GM18867 (cell line): ENCODE data around the gene CEACAM1.
"Not testable (repeated sequence)": the region's sequence is repeated elsewhere in the genome, so short reads cannot be mapped to it uniquely, and the experiment has no call there.

Experiments used
- ATAC-seq: cut with Tn5 transposase; IDR thresholded peaks from one replicate; pipeline ENCODE4 v1.9.1; 2021; ENCODE audit warnings: mild to moderate bottlenecking, moderate library complexity; ENCODE audit not compliant: unreplicated experiment

Gene CEACAM1

DNA sequence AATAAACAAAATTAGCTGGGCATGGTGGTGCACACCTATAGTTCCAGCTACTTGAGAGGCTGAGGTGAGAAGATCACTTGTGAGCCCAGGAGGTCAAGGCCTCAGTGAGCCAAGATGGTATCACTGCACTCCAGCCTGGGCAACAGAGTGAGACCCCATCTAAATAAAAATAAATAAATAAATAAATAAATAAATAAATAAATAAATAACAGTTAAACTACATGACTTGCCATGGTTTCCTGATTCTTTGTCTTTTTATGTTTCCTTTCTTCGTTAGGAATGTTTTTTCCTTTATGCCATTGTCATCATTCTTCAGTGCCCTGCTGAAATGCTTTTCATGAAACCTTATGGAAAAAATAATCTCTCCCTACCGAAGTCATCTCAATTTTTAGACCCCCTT lies 50.3 kb downstream of the CEACAM1 start:
- no peak for ATAC-seq

DNA sequence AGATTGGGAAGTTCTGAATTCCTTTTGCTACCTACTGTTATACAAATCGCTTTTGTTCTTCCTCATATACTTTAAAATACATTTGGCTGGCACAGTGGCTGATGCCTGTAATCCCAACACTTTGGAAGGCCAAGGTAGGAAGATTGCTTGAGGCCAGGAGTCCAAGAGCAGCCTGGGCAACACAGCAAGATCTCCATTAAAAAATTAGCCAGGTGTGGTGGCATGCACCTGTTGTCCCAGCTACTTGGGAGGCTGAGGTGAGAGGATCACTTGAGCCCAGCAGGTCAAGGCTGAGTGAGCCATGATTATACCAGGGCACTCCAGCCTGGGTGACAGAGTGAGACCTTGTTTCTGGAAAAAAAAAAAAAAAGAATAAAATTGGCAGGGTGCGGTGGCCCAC lies 51.2 kb downstream of the CEACAM1 start:
- ATAC-seq: no peak

DNA sequence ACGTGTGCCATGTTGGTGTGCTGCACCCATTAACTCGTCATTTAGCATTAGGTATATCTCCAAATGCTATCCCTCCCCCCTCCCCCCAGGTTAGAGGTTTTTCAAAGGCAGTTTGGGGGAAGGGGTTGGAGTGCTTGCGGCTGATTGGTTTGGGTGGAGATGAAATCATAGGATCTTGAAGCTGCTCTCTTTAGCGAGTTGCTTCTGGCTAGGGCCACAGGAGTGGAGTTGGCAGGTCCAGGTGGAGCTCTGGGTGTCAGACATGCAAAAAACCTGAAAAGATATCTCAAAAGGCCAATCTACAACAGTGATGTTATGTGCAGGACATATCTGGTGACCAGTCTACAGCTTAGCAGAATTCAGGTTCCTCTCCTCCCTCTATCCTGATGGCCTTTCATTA lies 52.9 kb downstream of the CEACAM1 start:
- ATAC-seq: no peak

DNA sequence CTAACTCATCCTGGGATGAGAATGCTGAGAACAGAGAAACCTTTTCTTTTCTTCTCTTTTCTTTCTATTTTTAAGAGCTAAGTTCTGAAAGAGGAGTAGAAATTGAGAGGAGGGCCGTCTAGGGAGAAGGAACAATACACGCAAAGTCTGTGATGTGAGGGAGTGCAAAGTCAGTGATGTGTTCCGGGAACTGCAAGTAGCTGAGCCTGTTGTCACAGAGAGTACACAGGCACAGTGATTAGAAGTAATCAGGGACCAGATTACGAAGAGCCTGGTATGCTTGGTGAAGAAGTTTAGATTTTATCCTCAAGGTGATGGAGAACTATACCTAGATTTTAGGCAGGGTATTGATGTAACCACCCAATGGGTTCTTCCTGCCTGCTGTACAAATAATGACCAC lies 53.5 kb downstream of the CEACAM1 start:
- no peak for ATAC-seq

DNA sequence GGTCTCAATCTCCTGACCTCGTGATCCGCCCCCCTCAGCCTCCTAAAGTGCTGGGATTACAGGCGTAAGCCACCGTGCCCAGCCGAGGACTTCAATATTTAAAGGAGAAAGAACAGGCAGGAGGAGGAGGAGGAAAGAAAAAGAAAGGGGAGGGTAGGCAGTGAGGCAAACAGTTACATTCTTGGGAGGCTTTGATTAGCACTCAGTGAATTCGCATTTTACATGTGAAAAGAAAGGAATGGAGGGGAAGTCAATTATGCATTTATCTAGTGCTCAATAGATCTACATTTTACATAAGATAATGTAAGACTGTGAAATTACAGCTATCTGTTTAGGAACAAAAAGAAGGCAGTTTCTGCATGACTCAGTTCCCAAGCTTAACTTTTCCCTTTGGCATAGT lies 54.6 kb downstream of the CEACAM1 start:
- no peak for ATAC-seq

DNA sequence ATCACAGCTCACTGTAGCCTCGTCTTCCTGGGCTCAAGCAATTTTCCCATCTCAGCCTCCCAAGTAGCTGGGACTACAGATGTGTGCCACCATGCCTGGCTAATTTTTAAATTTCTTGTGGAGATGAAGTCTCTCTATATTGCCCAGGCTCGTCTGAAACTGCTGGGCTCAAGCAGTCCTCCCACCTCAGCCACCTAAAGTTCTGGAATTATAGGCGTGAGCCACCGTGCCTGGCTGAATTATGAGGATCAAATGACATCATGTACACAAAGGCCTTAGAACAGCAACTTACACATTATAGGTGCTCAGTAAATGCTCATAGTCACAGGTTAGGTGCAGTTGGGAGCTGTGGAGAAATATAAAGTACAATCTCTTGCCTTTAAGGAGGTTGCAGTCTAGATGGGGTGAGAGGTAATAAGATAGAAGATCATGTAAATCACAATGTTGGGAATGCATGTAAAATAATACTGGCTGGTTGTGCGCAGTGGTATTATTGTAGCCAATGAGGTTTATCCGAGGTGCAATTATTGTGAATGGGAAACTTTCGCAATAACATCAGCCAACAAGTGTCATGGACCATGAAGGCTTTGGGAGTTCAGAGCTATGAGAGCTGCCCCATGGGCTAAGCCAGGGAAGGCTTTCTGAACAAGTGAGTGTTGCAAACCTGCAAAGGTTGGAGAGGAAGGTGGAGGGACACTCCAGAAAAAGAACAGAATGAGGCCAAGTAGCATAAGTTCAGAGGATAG lies 55.7 kb downstream of the CEACAM1 start:
- ATAC-seq: no peak

DNA sequence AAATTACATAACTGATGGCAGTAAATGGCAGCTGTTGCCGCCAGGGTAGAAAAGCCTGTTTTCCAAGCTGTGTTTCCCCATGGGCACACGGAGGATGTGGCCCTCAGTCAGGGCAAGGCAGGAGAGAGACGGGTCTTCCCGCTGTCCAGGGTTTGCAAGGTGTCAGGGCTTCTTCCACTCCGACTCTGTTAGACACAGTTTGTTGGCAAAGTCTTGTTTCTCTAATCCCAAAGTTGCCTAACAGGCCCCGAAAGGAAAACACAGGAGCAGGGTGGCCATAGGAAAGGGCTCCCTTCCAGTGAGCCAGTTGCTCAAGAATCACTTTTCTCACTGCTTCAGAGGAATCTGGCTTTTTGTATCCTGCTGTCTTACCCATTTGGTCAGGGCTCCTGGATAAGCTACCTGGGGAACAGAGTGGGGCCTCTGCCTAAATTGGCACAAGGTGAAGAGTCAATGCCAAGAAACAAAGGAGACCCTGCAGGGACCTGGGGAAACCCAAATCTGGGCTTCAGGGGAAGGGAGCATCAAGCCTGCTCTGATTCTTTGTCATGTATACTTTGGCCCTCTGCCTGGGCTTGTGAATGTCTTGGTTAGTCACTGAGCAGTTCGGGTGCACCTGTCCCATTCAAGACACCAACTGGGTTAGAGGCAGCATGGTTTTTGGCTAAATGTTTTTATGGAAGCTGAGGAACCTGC lies 56.6 kb downstream of the CEACAM1 start:
- ATAC-seq: no peak

DNA sequence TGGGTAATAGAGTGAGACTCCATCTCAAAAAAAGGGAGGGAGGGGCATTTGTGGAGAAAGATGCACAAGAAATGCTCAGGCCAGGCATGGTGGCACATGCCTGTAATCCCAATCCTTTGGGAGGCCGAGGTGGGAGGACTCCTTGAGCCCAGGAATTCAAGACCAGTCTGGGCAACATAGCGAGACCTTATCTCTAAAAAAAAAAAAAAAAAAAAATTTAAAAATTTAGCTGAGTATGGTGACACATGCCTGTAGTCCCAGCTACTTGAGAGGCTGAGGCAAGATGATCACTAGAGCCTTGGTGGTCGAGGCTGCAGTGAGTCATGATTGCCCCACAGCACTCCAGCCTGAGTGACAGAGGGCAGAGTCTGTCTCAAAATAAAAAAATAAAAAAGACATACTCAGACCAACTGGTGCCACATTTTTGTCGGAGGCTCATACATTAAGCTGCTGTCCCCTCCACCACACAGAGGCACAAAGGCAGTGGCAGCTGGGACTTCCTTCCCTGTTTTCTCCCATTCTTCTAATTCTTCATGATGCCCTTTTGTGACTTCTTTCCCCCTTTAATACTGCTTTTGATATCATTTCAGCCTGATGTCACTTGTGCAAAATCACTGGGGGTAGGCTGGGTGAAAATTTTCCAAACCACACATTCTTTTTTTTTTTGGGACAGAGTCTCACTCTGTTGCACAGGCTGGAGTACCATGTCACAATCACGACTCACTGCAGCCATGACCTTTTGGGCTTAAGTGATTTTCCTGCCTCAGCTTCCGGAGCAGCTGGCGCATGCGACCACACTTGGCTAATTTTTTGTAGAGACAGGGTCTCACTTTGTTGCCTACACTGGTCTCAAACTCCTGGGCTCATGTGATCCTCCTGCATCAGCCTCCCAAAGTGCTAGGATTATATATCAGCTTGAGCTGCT lies 58.7 kb downstream of the CEACAM1 start:
- ATAC-seq: no peak

DNA sequence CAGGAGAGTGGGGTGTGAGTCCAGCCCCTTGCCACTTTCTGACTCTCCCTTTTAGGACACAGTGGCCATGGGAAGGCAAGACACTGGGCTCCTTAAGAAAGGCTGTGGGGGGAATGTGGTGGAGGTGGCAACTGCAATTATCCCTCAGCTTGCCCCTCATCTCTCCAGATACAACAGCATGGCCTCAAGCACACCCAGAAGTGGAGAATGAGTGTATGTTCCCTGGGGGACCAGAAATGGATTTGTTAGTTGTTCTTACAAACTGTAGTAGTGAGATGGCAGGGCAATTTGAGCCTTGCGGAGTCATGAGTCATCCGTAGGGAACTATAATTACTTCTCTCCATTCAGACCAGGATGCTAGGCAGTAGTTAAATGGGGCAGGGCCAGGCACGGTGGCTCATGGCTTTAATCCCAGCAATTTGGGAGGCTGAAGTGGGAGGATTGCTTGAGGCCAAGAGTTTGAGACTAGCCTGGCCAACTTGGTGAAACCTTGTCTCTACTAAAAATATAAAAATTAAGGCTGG lies 59.9 kb downstream of the CEACAM1 start:
- no peak for ATAC-seq

DNA sequence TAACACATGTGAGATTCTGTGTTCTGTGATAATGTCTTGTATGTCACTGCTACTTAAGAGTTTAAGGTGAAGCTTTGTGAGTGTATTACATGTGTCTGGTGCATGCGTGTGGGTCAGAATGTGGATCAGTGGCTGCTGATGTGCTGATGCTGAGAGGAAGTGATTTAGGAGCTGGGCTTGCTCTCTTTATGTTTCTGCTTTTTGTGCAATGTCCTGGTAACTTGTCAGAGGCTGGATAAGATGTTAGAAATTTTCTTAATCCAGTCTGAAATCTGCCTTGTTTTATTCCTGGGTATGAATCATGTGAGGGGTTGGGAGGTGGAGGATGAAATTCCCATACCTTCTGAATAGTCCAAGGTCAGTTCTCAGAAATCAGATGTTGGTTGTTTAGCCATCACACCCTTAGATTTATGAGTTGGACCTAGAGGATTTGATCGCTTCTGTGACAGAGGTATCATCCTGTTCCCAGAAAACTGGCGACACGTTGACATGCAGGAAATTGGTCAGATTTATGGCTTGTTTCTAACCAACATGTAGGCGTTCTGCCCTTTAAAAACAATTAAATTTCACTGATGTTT lies 61.0 kb downstream of the CEACAM1 start:
- no peak for ATAC-seq

DNA sequence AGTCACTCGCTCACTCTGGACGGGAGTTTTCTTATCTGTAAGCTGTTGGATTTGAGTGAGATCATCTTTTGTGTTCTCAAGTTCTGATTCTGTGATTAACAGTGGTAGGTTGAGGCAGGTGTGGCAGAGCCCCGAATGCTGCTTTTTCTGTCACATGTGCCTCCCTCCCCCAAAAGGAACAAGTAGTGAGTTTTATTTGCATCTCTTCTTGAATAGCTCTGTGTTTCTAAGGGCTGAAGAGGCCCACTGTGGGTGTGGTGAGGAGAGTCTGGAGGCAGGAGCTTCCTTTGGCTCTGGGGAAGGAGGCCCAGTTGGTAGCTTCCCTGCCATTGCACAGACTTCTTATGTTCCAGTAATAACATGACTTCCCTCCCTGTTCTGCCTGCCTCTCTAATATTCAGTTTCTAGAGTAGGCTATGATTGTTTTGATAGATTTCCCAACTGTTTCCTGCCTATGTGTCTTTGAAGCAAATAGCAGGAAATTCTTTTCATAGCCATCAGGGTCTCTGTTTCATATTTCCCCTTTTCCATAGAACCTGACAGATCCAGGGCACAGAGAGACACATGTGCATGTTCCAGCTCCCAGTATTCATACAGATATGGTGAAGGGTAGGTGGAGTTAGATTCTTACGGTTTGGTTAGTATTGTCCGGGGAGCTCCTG lies 61.6 kb downstream of the CEACAM1 start:
- no peak for ATAC-seq

DNA sequence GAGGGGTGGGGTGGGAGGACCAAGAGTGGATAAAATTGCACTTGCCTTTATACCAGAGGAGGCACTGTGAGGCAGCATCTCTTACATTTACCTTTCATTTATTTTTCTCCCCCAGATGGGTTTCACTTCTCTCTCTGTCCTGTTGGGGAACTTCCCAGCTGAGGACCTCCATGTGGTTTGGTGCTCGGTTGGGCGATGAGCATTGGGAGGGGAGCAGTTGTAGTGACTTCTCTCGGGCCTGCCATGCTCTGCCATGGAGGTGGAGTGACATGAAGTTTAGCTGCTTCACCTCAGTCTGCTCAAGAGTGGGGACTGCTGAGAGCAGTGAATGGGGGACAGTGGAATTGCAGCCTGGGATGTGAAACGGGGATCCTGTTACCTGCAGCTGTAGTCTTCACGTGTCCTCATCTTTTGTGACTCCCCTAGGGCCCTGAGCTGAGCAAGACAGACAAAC lies 62.4 kb downstream of the CEACAM1 start:
- peak; percentile 60 for ATAC-seq

DNA sequence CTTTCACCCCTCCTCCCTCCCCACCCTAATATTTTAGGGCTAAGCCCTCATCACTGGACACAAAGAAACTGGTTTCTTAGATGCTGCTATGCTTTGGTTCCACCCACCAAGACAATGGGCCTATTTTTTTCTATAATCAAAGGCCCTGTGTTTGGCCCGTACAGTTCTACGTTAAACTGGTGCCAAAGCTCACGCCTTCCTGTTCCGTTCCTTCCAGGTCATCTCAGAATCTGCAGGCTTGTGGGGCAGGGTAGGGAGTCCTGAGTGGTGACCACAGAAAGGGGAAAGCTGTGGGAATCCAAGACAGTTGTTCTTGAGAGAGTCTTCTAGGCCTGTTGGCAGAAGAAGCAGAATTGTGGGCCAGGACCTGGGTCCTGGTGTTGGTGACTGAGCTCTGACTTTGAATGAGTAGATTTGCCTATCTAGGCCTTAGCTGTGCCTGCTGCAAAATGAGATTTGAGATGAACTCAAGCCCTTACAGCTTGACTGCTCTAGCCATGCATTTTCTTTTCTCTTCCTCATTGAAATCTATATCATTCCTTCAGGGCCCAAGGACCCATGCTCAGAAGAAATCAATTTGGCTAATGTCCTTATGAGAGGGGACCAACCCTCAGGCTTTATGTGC lies 66.5 kb downstream of the CEACAM1 start:
- ATAC-seq: no peak

DNA sequence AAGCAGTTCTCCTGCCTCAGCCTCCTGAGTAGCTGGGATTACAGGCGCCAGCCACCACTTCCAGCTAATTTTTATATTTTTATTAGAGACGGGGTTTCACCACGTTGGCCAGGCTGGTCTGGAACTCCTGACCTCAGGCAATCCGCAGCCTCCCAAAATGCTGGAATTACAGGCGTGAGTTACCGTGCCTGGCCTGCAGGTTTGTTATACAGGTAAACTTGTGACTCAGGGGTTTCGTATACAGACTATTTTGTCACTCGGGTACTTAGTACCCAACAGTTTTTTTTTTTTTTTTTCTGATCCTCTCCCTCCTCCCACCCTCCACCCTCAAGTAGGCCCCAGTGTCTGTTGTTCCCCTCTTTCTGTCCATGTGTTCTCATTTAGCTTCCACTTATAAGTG lies 67.0 kb downstream of the CEACAM1 start:
- not testable (repeated sequence) for ATAC-seq

DNA sequence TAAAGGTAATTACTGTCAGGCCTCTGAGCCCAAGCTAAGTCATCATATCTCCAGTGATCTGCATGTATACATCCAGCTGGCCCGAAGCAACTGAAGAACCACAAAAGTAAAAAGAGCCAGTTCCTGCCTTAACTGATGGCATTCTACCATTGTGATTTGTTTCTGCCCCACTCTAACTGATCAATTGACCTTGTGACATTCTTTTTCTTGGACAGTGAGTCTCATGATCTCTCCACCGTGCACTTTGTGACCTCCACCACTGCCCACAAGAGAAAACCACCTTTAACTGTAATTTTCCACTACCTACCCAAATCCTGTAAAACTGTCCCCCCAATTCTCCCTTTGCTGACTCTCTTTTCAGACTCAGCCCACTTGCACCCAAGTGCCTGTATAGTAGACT lies 68.4 kb downstream of the CEACAM1 start:
- ATAC-seq: no peak
